ENCODE data around the gene MRAS. TPM values are rescaled to one million over a fixed set of nuclear protein-coding genes. Genes with fewer than 3 reads are reported as not detected.

MRAS gene
- total RNA-seq, 1 donor: 80.7 TPM

- Histone ChIP-seq H3K27me3 (ENCODE audit: insufficient read depth, low read length) (no peaks in the 10 kb centered on the region), H3K79me2 (ENCODE audit: insufficient read depth, low read length) (no peaks in the 10 kb centered on the region), H3K9me3 (ENCODE audit: low read depth, low read length) (no peaks in the 10 kb centered on the region), H3K4me1 (ENCODE audit: insufficient read depth, low read length) (peaks cover 4% of the 10 kb centered on the region), H3K4me2 (ENCODE audit: insufficient read depth, low read length) (no peak overlapping the region), H3K4me3 (ENCODE audit: insufficient read depth, low read length) (no peak overlapping the region), H4K20me1 (ENCODE audit: insufficient read depth, low read length) (no peaks in the 10 kb centered on the region), H3K36me3 (ENCODE audit: insufficient read depth, low read length) (no peaks in the 10 kb centered on the region), H2AFZ (ENCODE audit: low read length) (no peak overlapping the region), H3K27ac (ENCODE audit: low read depth, low read length) (no peak overlapping the region)
- peak; percentile 89 for DNase-seq (ENCODE audit: insufficient read length, low spot score, missing footprints)
- TF ChIP-seq CTCF (IDR thresholded peaks at IDR 0.05; ENCODE audit: extremely low read depth, low read depth, low read length): peak; percentile 97
Measured at GRCh38 chr3:138417559-138417982, 69.2 kb downstream of the MRAS start.

GRCh38 chr3:138418601-138419206 is 70.3 kb downstream of the MRAS start:
- no peak overlapping the region for H3K27ac ChIP-seq (ENCODE audit: low read depth, low read length)

GRCh38 chr3:138423316-138423715 is 74.9 kb downstream of the MRAS start:
- Histone ChIP-seq H3K4me1 (ENCODE audit: insufficient read depth, low read length) (no peaks in the 10 kb centered on the region), H3K4me3 (ENCODE audit: insufficient read depth, low read length) (no peak overlapping the region), H2AFZ (ENCODE audit: low read length) (no peak overlapping the region), H3K79me2 (ENCODE audit: insufficient read depth, low read length) (no peaks in the 10 kb centered on the region), H3K27me3 (ENCODE audit: insufficient read depth, low read length) (no peaks in the 10 kb centered on the region), H3K9me3 (ENCODE audit: low read depth, low read length) (no peaks in the 10 kb centered on the region), H3K4me2 (ENCODE audit: insufficient read depth, low read length) (no peak overlapping the region), H3K27ac (ENCODE audit: low read depth, low read length) (no peak overlapping the region), H4K20me1 (ENCODE audit: insufficient read depth, low read length) (no peaks in the 10 kb centered on the region), H3K36me3 (ENCODE audit: insufficient read depth, low read length) (no peaks in the 10 kb centered on the region)
- no peak for DNase-seq (ENCODE audit: insufficient read length, low spot score, missing footprints)
- no peak for TF ChIP-seq CTCF (IDR thresholded peaks at IDR 0.05; ENCODE audit: extremely low read depth, low read depth, low read length)

More at GRCh38 chr3:138418601-138419206, 70.3 kb downstream of the MRAS start:
- no peak overlapping the region for H2AFZ ChIP-seq (ENCODE audit: low read length)
- no peak overlapping the region for H3K4me3 ChIP-seq (ENCODE audit: insufficient read depth, low read length)
- no peaks in the 10 kb centered on the region for H3K4me1 ChIP-seq (ENCODE audit: insufficient read depth, low read length)
- H3K36me3 ChIP-seq (ENCODE audit: insufficient read depth, low read length): no peaks in the 10 kb centered on the region
- DNase-seq (ENCODE audit: insufficient read length, low spot score, missing footprints): no peak
- H3K27me3 ChIP-seq (ENCODE audit: insufficient read depth, low read length): no peaks in the 10 kb centered on the region
- no peaks in the 10 kb centered on the region for H3K79me2 ChIP-seq (ENCODE audit: insufficient read depth, low read length)
- TF ChIP-seq CTCF (IDR thresholded peaks at IDR 0.05; ENCODE audit: extremely low read depth, low read depth, low read length): no peak
- H3K9me3 ChIP-seq (ENCODE audit: low read depth, low read length): no peaks in the 10 kb centered on the region
- no peak overlapping the region for H3K4me2 ChIP-seq (ENCODE audit: insufficient read depth, low read length)
- no peaks in the 10 kb centered on the region for H4K20me1 ChIP-seq (ENCODE audit: insufficient read depth, low read length)

GRCh38 chr3:138424323-138424722 is 75.9 kb downstream of the MRAS start:
- Histone ChIP-seq H3K79me2 (ENCODE audit: insufficient read depth, low read length) (no peaks in the 10 kb centered on the region), H3K4me2 (ENCODE audit: insufficient read depth, low read length) (no peak overlapping the region), H3K27ac (ENCODE audit: low read depth, low read length) (no peak overlapping the region), H3K27me3 (ENCODE audit: insufficient read depth, low read length) (no peaks in the 10 kb centered on the region), H3K4me1 (ENCODE audit: insufficient read depth, low read length) (no peaks in the 10 kb centered on the region), H4K20me1 (ENCODE audit: insufficient read depth, low read length) (no peaks in the 10 kb centered on the region), H3K36me3 (ENCODE audit: insufficient read depth, low read length) (no peaks in the 10 kb centered on the region), H3K9me3 (ENCODE audit: low read depth, low read length) (no peaks in the 10 kb centered on the region), H2AFZ (ENCODE audit: low read length) (no peak overlapping the region), H3K4me3 (ENCODE audit: insufficient read depth, low read length) (no peak overlapping the region)
- DNase-seq (ENCODE audit: insufficient read length, low spot score, missing footprints): no peak
- no peak for TF ChIP-seq CTCF (IDR thresholded peaks at IDR 0.05; ENCODE audit: extremely low read depth, low read depth, low read length)
